Vagina (tissue), 2 donors: Measurements from ENCODE around the gene GRK3.

Experiments
- POLR2A ChIP-seq, 2 donors: fragments of 450-650 bp; IDR thresholded peaks; one replicate each; pipeline ENCODE4 v1.6.1; 2017; ENCODE audit warnings: antibody characterized with exemption in 2 of 2, mild to moderate bottlenecking in 2 of 2, moderate library complexity in 2 of 2
- TF ChIP-seq, protein P1 (sequence below), 3 experiments: fragments of 450-650 bp in 2 of 3; fragments of 200-600 bp in 1 of 3; sonication (generic) in 1 of 3; IDR thresholded peaks; one replicate each; pipeline ENCODE4 v1.5.1; 2017 to 2019; ENCODE audit warnings: antibody characterized with exemption in 3 of 3, mild to moderate bottlenecking in 2 of 3, moderate library complexity in 2 of 3

DNA sequence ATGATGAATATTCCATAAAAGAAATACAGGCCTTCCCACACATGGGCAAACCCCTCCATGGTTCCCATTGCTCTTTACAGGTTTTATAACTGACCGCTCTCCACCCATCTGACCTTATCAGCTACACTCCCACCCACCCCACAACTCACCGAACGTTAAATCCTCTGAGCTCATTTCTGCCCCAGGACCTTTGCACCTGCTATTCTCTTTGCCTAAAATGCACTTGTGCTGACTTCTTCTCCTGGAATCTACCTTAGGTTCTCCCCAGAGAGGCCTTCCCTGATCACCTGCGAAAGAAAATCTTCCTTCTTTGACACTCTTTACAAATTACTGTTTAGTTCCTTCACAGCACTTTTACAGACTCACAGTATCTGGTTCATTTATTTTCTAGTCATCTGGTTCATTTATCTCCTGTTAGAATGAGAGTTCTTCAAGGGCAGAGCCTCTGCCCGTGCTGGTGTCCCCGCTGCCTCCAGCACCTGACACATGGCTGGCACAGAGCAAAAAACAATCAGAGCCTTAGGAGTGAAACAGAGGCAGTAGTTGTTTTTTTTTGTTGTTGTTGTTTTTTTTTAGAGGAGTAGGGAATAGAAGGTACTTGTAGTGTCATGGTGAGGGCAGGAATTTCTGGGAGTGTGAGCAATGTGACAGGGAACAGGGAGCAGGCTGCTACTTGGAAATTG lies 21.6 kb upstream of the GRK3 start:
- TF ChIP-seq, protein P1, sequence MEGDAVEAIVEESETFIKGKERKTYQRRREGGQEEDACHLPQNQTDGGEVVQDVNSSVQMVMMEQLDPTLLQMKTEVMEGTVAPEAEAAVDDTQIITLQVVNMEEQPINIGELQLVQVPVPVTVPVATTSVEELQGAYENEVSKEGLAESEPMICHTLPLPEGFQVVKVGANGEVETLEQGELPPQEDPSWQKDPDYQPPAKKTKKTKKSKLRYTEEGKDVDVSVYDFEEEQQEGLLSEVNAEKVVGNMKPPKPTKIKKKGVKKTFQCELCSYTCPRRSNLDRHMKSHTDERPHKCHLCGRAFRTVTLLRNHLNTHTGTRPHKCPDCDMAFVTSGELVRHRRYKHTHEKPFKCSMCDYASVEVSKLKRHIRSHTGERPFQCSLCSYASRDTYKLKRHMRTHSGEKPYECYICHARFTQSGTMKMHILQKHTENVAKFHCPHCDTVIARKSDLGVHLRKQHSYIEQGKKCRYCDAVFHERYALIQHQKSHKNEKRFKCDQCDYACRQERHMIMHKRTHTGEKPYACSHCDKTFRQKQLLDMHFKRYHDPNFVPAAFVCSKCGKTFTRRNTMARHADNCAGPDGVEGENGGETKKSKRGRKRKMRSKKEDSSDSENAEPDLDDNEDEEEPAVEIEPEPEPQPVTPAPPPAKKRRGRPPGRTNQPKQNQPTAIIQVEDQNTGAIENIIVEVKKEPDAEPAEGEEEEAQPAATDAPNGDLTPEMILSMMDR (IDR thresholded peaks at IDR 0.05), result no peak
- no peak for TF ChIP-seq POLR2A (IDR thresholded peaks at IDR 0.05)
